H1 (cell line): ENCODE measurements around the gene EXOSC6. TPM values are rescaled to one million over a fixed set of nuclear protein-coding genes. Genes with fewer than 3 reads are reported as not detected.

Experiments
- BCL11A ChIP-seq, 2 experiments: IDR thresholded peaks; one replicate each; pipeline ENCODE4 v1.6.1; 2011; ENCODE audit warnings: low read depth in 2 of 2, low read length in 2 of 2, mild to moderate bottlenecking in 2 of 2
- CREB1 ChIP-seq: IDR thresholded peaks from 2 replicates; pipeline ENCODE4 v1.6.1; 2012; ENCODE audit warnings: inconsistent platforms
- EGR1 ChIP-seq: IDR thresholded peaks from 2 replicates; pipeline ENCODE4 v1.6.1; 2011; ENCODE audit warnings: low read depth, low read length, borderline replicate concordance
- EP300 ChIP-seq, 2 experiments: IDR thresholded peaks; 1 replicate in 1 of 2; 2 replicates in 1 of 2; pipeline ENCODE4 v1.6.1; 2011 to 2012; ENCODE audit warnings: low read depth in 2 of 2, low read length in 2 of 2, mild to moderate bottlenecking in 2 of 2, borderline replicate concordance in 1 of 2, inconsistent platforms in 1 of 2, moderate library complexity in 1 of 2
- GABPA ChIP-seq: IDR thresholded peaks from 2 replicates; pipeline ENCODE4 v1.6.1; 2011; ENCODE audit warnings: mild to moderate bottlenecking, low read length, moderate library complexity, borderline replicate concordance; ENCODE audit not compliant: insufficient read depth
- KDM5A ChIP-seq: fragments of 200-600 bp; IDR thresholded peaks from 2 replicates; pipeline ENCODE4 v1.7.1; 2012; ENCODE audit warnings: mild to moderate bottlenecking, low read length, inconsistent platforms, mixed read lengths
- NANOG ChIP-seq: IDR thresholded peaks from 2 replicates; pipeline ENCODE4 v1.6.1; 2011; ENCODE audit warnings: low read length, low read depth, mild to moderate bottlenecking, inconsistent platforms; ENCODE audit not compliant: insufficient read depth, poor library complexity, severe bottlenecking
- NRF1 ChIP-seq: IDR thresholded peaks from 2 replicates; pipeline ENCODE4 v1.6.1; 2011; ENCODE audit warnings: mild to moderate bottlenecking, low read depth, low read length, improper control_type of control experiment
- RBBP5 ChIP-seq: IDR thresholded peaks from 2 replicates; pipeline ENCODE4 v1.7.1; 2012; ENCODE audit warnings: low read depth, mild to moderate bottlenecking, inconsistent platforms, low read length, moderate library complexity, borderline replicate concordance
- RNF2 ChIP-seq: fragments of 200-900, 300-1000 bp; sonication (generic); IDR thresholded peaks from 2 replicates; pipeline ENCODE4 v1.7.1; 2016; ENCODE audit warnings: borderline replicate concordance, low read depth, mild to moderate bottlenecking, antibody characterized with exemption, low read length; ENCODE audit not compliant: poor library complexity, severe bottlenecking; ENCODE audit errors: missing control alignments
- SP2 ChIP-seq: IDR thresholded peaks from 2 replicates; pipeline ENCODE4 v1.6.1; 2012; ENCODE audit warnings: mild to moderate bottlenecking, low read length, inconsistent platforms
- polyA plus RNA-seq, 7 experiments: library from polyadenylated mRNA; depleted of rRNA in 3 of 7; stranded (reverse) in 5 of 7; unstranded in 2 of 7; fragments of >200 nt in 5 of 7; fragments of 200-250 nt in 2 of 7; gene quantifications; 1 replicate in 5 of 7; 2 replicates in 1 of 7; 4 replicates in 1 of 7; pipeline versions ENCODE4 v1.2.1 to v1.2.3, GENCODE V29; 2011 to 2013; ENCODE audit warnings: missing spikeins in 2 of 7, mixed read lengths in 2 of 7
- total RNA-seq: library from RNA; stranded (reverse); fragmentation: NEBNext Ultra II Directional; extraction: Animal tissue kit (Norgen Biotek cat#: 25700); gene quantifications from 2 replicates; pipeline ENCODE4 v1.2.1, GENCODE V29; 2021
- TF ChIP-seq, protein P1 (sequence below): fragments of 300-600 bp; sonication (generic); IDR thresholded peaks from 2 replicates; pipeline ENCODE4 v1.7.1; 2012; ENCODE audit warnings: low read length, moderate library complexity, mild to moderate bottlenecking, inconsistent platforms; ENCODE audit not compliant: insufficient replicate concordance

EXOSC6 gene
- total and polyA plus RNA-seq, 2 of the 8 experiments (the other 6 are each of a cell fraction or from before 2014, with no cell fraction given), result 9.7 to 22.5 TPM

GRCh38 chr16:70257391-70257790 is 5.7 kb upstream of the EXOSC6 start (continued):
- TF ChIP-seq, protein P1, sequence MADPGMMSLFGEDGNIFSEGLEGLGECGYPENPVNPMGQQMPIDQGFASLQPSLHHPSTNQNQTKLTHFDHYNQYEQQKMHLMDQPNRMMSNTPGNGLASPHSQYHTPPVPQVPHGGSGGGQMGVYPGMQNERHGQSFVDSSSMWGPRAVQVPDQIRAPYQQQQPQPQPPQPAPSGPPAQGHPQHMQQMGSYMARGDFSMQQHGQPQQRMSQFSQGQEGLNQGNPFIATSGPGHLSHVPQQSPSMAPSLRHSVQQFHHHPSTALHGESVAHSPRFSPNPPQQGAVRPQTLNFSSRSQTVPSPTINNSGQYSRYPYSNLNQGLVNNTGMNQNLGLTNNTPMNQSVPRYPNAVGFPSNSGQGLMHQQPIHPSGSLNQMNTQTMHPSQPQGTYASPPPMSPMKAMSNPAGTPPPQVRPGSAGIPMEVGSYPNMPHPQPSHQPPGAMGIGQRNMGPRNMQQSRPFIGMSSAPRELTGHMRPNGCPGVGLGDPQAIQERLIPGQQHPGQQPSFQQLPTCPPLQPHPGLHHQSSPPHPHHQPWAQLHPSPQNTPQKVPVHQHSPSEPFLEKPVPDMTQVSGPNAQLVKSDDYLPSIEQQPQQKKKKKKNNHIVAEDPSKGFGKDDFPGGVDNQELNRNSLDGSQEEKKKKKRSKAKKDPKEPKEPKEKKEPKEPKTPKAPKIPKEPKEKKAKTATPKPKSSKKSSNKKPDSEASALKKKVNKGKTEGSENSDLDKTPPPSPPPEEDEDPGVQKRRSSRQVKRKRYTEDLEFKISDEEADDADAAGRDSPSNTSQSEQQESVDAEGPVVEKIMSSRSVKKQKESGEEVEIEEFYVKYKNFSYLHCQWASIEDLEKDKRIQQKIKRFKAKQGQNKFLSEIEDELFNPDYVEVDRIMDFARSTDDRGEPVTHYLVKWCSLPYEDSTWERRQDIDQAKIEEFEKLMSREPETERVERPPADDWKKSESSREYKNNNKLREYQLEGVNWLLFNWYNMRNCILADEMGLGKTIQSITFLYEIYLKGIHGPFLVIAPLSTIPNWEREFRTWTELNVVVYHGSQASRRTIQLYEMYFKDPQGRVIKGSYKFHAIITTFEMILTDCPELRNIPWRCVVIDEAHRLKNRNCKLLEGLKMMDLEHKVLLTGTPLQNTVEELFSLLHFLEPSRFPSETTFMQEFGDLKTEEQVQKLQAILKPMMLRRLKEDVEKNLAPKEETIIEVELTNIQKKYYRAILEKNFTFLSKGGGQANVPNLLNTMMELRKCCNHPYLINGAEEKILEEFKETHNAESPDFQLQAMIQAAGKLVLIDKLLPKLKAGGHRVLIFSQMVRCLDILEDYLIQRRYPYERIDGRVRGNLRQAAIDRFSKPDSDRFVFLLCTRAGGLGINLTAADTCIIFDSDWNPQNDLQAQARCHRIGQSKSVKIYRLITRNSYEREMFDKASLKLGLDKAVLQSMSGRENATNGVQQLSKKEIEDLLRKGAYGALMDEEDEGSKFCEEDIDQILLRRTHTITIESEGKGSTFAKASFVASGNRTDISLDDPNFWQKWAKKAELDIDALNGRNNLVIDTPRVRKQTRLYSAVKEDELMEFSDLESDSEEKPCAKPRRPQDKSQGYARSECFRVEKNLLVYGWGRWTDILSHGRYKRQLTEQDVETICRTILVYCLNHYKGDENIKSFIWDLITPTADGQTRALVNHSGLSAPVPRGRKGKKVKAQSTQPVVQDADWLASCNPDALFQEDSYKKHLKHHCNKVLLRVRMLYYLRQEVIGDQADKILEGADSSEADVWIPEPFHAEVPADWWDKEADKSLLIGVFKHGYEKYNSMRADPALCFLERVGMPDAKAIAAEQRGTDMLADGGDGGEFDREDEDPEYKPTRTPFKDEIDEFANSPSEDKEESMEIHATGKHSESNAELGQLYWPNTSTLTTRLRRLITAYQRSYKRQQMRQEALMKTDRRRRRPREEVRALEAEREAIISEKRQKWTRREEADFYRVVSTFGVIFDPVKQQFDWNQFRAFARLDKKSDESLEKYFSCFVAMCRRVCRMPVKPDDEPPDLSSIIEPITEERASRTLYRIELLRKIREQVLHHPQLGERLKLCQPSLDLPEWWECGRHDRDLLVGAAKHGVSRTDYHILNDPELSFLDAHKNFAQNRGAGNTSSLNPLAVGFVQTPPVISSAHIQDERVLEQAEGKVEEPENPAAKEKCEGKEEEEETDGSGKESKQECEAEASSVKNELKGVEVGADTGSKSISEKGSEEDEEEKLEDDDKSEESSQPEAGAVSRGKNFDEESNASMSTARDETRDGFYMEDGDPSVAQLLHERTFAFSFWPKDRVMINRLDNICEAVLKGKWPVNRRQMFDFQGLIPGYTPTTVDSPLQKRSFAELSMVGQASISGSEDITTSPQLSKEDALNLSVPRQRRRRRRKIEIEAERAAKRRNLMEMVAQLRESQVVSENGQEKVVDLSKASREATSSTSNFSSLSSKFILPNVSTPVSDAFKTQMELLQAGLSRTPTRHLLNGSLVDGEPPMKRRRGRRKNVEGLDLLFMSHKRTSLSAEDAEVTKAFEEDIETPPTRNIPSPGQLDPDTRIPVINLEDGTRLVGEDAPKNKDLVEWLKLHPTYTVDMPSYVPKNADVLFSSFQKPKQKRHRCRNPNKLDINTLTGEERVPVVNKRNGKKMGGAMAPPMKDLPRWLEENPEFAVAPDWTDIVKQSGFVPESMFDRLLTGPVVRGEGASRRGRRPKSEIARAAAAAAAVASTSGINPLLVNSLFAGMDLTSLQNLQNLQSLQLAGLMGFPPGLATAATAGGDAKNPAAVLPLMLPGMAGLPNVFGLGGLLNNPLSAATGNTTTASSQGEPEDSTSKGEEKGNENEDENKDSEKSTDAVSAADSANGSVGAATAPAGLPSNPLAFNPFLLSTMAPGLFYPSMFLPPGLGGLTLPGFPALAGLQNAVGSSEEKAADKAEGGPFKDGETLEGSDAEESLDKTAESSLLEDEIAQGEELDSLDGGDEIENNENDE, result no peak
- TF ChIP-seq EGR1 (no peak), SP2 (no peak), GABPA (no peak), NANOG (no peak), NRF1 (no peak), EP300 (IDR thresholded peaks at IDR 0.05; ENCODE audit: borderline replicate concordance in 1 of 2, low read depth in 2 of 2, low read length in 2 of 2) (no peak), KDM5A (no peak), RNF2 (no peak), CREB1 (no peak), RBBP5 (no peak), BCL11A (IDR thresholded peaks at IDR 0.05; ENCODE audit: low read depth in 2 of 2, low read length in 2 of 2) (no peak)
